GM18508 (cell line): ENCODE results near the gene NOTUM.
"Not testable (repeated sequence)": the region's sequence is repeated elsewhere in the genome, so short reads cannot be mapped to it uniquely, and the experiment has no call there.

Experiments used
- ATAC-seq: cut with Tn5 transposase; IDR thresholded peaks from one replicate; pipeline ENCODE4 v1.9.1; 2021; ENCODE audit warnings: moderate number of reproducible peaks; ENCODE audit not compliant: insufficient read depth, unreplicated experiment

NOTUM gene

DNA sequence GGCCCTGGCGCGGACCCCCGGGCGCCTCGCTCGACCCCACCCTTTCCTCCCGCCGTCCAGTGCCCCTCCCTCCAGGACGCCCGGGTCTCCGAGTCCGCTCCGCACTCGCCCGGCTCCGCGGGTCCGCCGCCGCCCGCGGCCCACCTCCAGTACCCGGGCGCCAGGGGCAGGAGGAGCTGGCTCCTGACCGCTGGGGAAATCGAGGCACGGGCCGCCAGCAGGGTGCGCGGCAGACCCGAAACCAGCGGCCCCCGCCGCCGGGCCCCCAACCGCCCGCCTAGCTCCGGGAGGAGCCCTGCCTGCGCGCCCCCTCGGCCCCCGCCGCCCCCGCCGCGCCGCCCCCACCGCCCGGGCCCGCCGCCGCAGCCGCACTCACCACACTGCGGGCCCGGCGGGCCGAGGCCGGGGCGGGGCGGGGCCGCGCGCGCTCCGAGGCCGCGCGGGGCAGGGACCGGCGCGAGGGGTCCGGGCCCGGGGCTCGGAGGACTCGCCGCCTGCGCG is 33.8 kb downstream of the NOTUM start:
- ATAC-seq: no peak

- no peak for ATAC-seq
Observed at GRCh38 chr17:81926451-81927151, 34.4 kb downstream of the NOTUM start.

- no peak for ATAC-seq
Observed at GRCh38 chr17:81925860-81926450, 35.0 kb downstream of the NOTUM start.

- ATAC-seq: no peak
Observed at GRCh38 chr17:81924557-81925532, 36.1 kb downstream of the NOTUM start.

GRCh38 chr17:81923302-81924260 is 37.4 kb downstream of the NOTUM start:
- no peak for ATAC-seq

- ATAC-seq: no peak
Observed at GRCh38 chr17:81922566-81923301, 38.3 kb downstream of the NOTUM start.

DNA sequence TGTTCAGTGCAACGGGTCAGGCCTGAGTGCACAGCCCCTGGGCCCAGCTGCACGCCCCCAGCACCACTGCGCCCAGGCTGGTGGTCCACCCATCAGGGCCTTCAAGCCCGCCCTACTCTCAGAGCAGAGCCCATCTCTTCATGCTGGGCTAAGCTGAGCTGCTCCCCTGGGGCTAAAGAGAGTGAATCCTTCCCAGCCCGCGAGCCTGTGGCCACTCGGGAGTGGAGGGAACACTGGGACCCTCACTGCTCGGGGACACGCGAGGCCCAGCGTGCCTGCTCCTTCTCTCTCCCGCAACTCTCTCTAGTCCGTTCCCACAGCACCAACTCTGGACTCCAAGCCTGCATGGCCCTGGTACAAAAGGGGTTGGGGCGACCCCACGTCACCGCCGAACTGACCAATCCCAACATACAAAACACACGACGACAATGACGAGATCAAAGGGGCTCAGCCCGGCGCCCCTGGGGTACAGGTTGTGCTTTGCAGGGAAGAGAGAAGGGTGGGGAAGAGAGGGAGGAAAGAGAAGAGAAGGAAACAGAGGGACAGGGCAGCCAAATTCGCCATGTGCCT is 38.9 kb downstream of the NOTUM start:
- ATAC-seq: no peak

- ATAC-seq: no peak
Observed at GRCh38 chr17:81921537-81921862, 39.5 kb downstream of the NOTUM start.

- no peak for ATAC-seq
Observed at GRCh38 chr17:81920612-81921536, 40.1 kb downstream of the NOTUM start.

DNA sequence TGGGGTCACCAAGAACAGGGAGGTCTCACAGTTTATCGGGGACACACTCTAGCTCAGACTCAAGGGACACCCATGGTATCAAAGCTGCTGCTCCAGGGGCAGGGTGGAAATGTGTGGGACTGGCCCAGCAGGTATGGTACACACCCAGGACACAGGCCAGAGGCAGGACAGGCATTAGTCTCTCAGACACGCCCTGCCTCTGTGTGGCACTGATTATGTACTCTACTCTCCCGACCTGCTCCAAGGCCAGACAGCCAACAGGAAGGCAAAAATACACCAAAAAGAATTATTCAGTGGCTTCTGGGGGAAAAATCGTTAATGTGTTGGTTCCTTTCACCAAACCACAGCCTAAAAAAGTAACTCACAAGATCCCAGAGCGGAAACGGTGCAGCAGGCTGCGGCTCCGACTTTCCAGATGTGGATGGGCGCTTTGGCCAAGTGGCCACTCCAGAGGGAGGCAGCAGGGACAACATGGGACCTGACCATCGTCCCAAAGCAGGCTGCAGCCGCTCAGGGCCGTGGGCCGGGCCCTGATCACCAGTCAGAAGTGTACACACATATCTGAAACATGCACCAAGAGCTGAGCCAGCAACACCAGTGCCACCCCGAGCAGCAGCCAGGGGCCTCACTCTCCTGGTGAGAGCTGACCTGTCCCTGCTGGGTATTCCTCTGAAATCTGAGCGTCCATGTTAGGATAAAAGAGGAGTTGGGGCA is 42.0 kb downstream of the NOTUM start:
- ATAC-seq: no peak

DNA sequence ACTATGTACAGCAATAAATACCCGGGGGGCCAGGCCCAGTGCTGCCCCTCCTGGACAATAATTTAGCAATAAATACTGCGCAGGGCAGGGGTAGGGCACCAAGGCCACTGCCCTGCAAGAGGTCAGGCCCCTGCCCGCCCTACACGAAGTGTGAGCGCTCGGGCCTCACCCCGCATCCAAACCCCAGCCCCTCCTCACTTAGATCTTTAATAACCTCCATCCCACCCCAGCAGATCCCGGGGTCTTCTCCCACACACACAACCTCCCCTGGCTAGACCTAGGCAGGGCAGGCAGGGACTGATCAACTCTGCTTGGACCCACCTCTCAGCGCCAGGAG is 42.7 kb downstream of the NOTUM start:
- ATAC-seq: not testable (repeated sequence)

- ATAC-seq: no peak
Observed at GRCh38 chr17:81917565-81918332, 43.2 kb downstream of the NOTUM start, which contains the start of gene SIRT7. Gene SIRT7, minus strand, starts transcription at chr17:81918176. Its CDS starts 45 bp downstream, at chr17:81918131.

GRCh38 chr17:81916234-81917001 is 44.6 kb downstream of the NOTUM start:
- ATAC-seq: no peak

GRCh38 chr17:81915331-81915730 is 45.7 kb downstream of the NOTUM start:
- ATAC-seq: no peak

- ATAC-seq: no peak
Observed at GRCh38 chr17:81914103-81914850, 46.7 kb downstream of the NOTUM start.
